Caco-2 (cell line): Measurements from ENCODE around the gene PPP1R36. TPM values are rescaled to one million over a fixed set of nuclear protein-coding genes. Genes with fewer than 3 reads are reported as not detected.

Experiments
- Bru-seq: library from RNA; stranded (reverse); fragments of 400-500 nt; gene quantifications from one replicate; lab custom pipeline; 2021; lab: Mats Ljungman, UMichigan
- BruChase-seq, 2 experiments: library from RNA; stranded (reverse); fragments of 400-500 nt; gene quantifications; one replicate each; lab custom pipeline; 2021; lab: Mats Ljungman, UMichigan
- BruUV-seq: library from RNA; stranded (reverse); fragments of 400-500 nt; replicated peaks from 2 replicates; lab custom pipeline; 2021; lab: Mats Ljungman, UMichigan
- CTCF ChIA-PET: fragments of 300-600 bp; sonication (Branson Sonifier 250); formaldehyde crosslinking; loops from one replicate; lab custom pipeline; 2022; ENCODE audit warnings: antibody characterized with exemption; lab: Charles Lee
- POLR2A ChIA-PET: fragments of 300-600 bp; sonication (Branson Sonifier 250); formaldehyde crosslinking; loops from one replicate; lab custom pipeline; 2022; ENCODE audit warnings: antibody characterized with exemption; lab: Charles Lee
- DNase-seq, 2 experiments: peaks; one replicate each; pipeline versions ENCODE4 v3.0.0 to v3.0.0-alpha.2; 2020 to 2022
- H3K27me3 ChIP-seq: replicated peaks from 2 replicates; pipeline ENCODE4 v1.6.0; 2011; ENCODE audit warnings: low read length; ENCODE audit not compliant: control insufficient read depth, insufficient read depth
- H3K36me3 ChIP-seq: 2 replicates; pipeline ENCODE4 v1.5.1; 2011; ENCODE audit warnings: low read length; ENCODE audit not compliant: control insufficient read depth, insufficient read depth
- H3K4me1 ChIP-seq: fragments of 250-450 bp; sonication (Bioruptor Pico); 2 replicates; pipeline ENCODE4 v1.5.1; 2020; ENCODE audit warnings: mild to moderate bottlenecking
- H3K4me3 ChIP-seq: 2 replicates; pipeline ENCODE4 v1.5.1; 2011; ENCODE audit warnings: low read depth, mild to moderate bottlenecking, control low read depth, low read length
- H3K9me3 ChIP-seq: fragments of 250-450 bp; sonication (Bioruptor Pico); 2 replicates; pipeline ENCODE4 v1.5.1; 2020; ENCODE audit warnings: mild to moderate bottlenecking, moderate library complexity
- H3K27ac Mint-ChIP-seq: one replicate; pipeline ENCODE4 v1.8.0; 2022; ENCODE audit warnings: mixed read lengths; ENCODE audit not compliant: unreplicated experiment
- H3K27me3 Mint-ChIP-seq: one replicate; pipeline ENCODE4 v1.8.0; 2022; ENCODE audit warnings: mixed read lengths; ENCODE audit not compliant: insufficient read depth, unreplicated experiment
- H3K36me3 Mint-ChIP-seq: one replicate; pipeline ENCODE4 v1.8.0; 2022; ENCODE audit warnings: mild to moderate bottlenecking, mixed read lengths; ENCODE audit not compliant: insufficient read depth, unreplicated experiment
- H3K4me1 Mint-ChIP-seq: one replicate; pipeline ENCODE4 v1.8.0; 2022; ENCODE audit warnings: low read depth, mixed read lengths; ENCODE audit not compliant: unreplicated experiment
- H3K4me3 Mint-ChIP-seq: one replicate; pipeline ENCODE4 v1.8.0; 2022; ENCODE audit warnings: mild to moderate bottlenecking, moderate library complexity, mixed read lengths; ENCODE audit not compliant: unreplicated experiment
- H3K9me3 Mint-ChIP-seq: one replicate; pipeline ENCODE4 v1.8.0; 2022; ENCODE audit warnings: mixed read lengths; ENCODE audit not compliant: unreplicated experiment
- CTCF ChIP-seq, 2 experiments: fragments of 200-600 bp in 1 of 2; IDR thresholded peaks; 1 replicate in 1 of 2; 2 replicates in 1 of 2; pipeline versions ENCODE4 v1.5.1 to v1.8.0; 2011 to 2022; ENCODE audit warnings: antibody characterized with exemption in 1 of 2, control low read depth in 1 of 2, inconsistent platforms in 1 of 2, low read depth in 1 of 2, low read length in 1 of 2, mild to moderate bottlenecking in 1 of 2, moderate library complexity in 1 of 2; ENCODE audit not compliant: insufficient read depth in 1 of 2, severe bottlenecking in 1 of 2, unreplicated experiment in 1 of 2
- intact Hi-C: fragments of 100-400 bp; cut with micrococcal nuclease; formaldehyde crosslinking; loops from one replicate; pipeline ENCODE4 v1.10.0; 2022; ENCODE audit not compliant: unreplicated experiment
- long read RNA-seq: library from polyadenylated mRNA; stranded (forward); transcript quantifications from one replicate; pipeline ENCODE4 v2.0.0, GENCODE V29; 2022
- total RNA-seq: library from RNA; stranded (reverse); gene quantifications from 2 replicates; pipeline ENCODE4 v1.2.3, GENCODE V29; 2022

Gene PPP1R36
- 2.3 and 2.9 TPM in 2 replicates for total RNA-seq
- Bru-seq, nascent RNA, result percentile 36 among the genes with signal in this experiment
- percentile 39 among the genes with signal in this experiment for BruChase-seq, experiment 1, labeled RNA remaining after a 2-hour chase
- BruChase-seq, experiment 2, labeled RNA remaining after a 6-hour chase, result percentile 41 among the genes with signal in this experiment
- long read RNA-seq, partial matches to known transcripts, result 1 of 6 reads
- long read RNA-seq, other reads (novel, unspliced or antisense), result 4 of 6 reads

- H3K9me3 Mint-ChIP-seq, result no peaks in the 10 kb centered on the region
- TF ChIP-seq CTCF (IDR thresholded peaks at IDR 0.05; ENCODE audit: insufficient read depth in 1 of 2, low read depth in 1 of 2, low read length in 1 of 2, severe bottlenecking in 1 of 2, unreplicated experiment in 1 of 2), result peak in 1 of 2 experiments; percentile 13
- peak within 1 kb of the TSS; percentile 29 for H3K27ac Mint-ChIP-seq
- peaks cover 17% of the 10 kb centered on the region for H3K4me1 ChIP-seq
- ChIA-PET POLR2A (interaction anchor here (0.7 kb wide), 1 partner anchor 38 kb away, joined by 3 read pairs; no protein-coding TSS in a partner anchor), CTCF (interaction anchor here (0.6 kb wide), 1 partner anchor 553 kb away, joined by 9 read pairs; no protein-coding TSS in a partner anchor)
- H3K4me3 Mint-ChIP-seq, result peak within 1 kb of the TSS; percentile 70
- H3K4me3 ChIP-seq, result peak within 1 kb of the TSS; percentile 58
- DNase-seq, result peak in 1 of 2 experiments; percentile 74
- peaks cover 23% of the 10 kb centered on the region for H3K4me1 Mint-ChIP-seq
- no peaks in the 10 kb centered on the region for H3K27me3 ChIP-seq
- no peaks in the 10 kb centered on the region for H3K27me3 Mint-ChIP-seq
- intact Hi-C loops, result loop anchor here (1.0 kb wide), 1 partner anchor 12 kb away; no protein-coding TSS in a partner anchor
- H3K9me3 ChIP-seq, result no peaks in the 10 kb centered on the region
- no peaks in the 10 kb centered on the region for H3K36me3 Mint-ChIP-seq
- BruUV-seq, result TSS peak; percentile 28
- no peaks in the 10 kb centered on the region for H3K36me3 ChIP-seq
Measured at GRCh38 chr14:64549791-64550620, at the start of gene PPP1R36. TSS of gene PPP1R36 (plus strand) at chr14:64549961. CDS start at chr14:64549998, 37 bp downstream.

DNA sequence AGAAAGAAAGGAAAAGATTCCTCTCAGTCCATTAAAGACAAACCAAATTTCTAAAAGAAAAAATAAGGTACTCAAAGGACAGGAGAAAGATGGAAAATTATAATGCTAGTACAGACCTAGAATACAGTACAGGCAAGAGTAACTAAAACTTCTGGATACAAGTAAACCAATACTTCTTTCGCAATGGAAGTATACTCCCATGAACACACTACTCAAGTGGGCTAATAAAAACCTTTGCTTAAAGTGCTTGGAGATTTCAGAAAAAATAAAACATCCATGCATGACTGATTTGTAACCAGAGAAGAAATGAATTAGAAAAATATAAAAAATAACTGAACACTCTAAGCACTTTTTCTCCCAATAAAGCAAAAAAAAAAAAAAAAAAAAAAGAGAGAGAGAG, 49.7 kb upstream of the PPP1R36 start:
- H3K36me3 Mint-ChIP-seq, result peaks cover 34% of the 10 kb centered on the region
- no peaks in the 10 kb centered on the region for H3K9me3 ChIP-seq
- no peaks in the 10 kb centered on the region for H3K27me3 ChIP-seq
- no peaks in the 10 kb centered on the region for H3K9me3 Mint-ChIP-seq
- no TSS peak for BruUV-seq
- H3K27ac Mint-ChIP-seq, result no peak overlapping the region
- H3K4me3 ChIP-seq, result no peak overlapping the region
- POLR2A ChIA-PET, result no interaction called here
- TF ChIP-seq CTCF (IDR thresholded peaks at IDR 0.05; ENCODE audit: insufficient read depth in 1 of 2, low read depth in 1 of 2, low read length in 1 of 2, severe bottlenecking in 1 of 2, unreplicated experiment in 1 of 2), result no peak
- H3K36me3 ChIP-seq, result no peaks in the 10 kb centered on the region
- peaks cover 18% of the 10 kb centered on the region for H3K4me1 ChIP-seq
- no peak overlapping the region for H3K4me3 Mint-ChIP-seq
- intact Hi-C loops, result loop anchor here (5.0 to 10.0 kb wide), 3 partner anchors 113 to 395 kb away; partner anchors contain the start of gene MTHFD1
- no peaks in the 10 kb centered on the region for H3K27me3 Mint-ChIP-seq
- no peak for DNase-seq
- H3K4me1 Mint-ChIP-seq, result peaks cover 6% of the 10 kb centered on the region
- CTCF ChIA-PET, result no interaction called here
